ENCODE measurements around the gene CHURC1.
A peak's percentile ranks its signal among the peaks of the same experiment; 100 is the strongest.

The CHURC1 gene

GRCh38 chr14:64958743-64959142, 44.5 kb downstream of the CHURC1 start:
- DNase-seq, result no peak

- peak; percentile 57 for DNase-seq
Measured at GRCh38 chr14:64960762-64961276, 46.6 kb downstream of the CHURC1 start.

GRCh38 chr14:64963611-64964010, 49.4 kb downstream of the CHURC1 start:
- DNase-seq, result no peak

GRCh38 chr14:64965356-64966000, 51.2 kb downstream of the CHURC1 start:
- no peak for DNase-seq

- DNase-seq, result peak; percentile 31
Measured at GRCh38 chr14:64966976-64967375, 52.7 kb downstream of the CHURC1 start.

- DNase-seq, result no peak
Measured at GRCh38 chr14:64968167-64968566, 53.9 kb downstream of the CHURC1 start.

GRCh38 chr14:64968651-64969050, 54.4 kb downstream of the CHURC1 start:
- DNase-seq, result no peak

- no peak for DNase-seq
Measured at GRCh38 chr14:64970041-64970440, 55.8 kb downstream of the CHURC1 start.

GRCh38 chr14:64970776-64971477, 56.7 kb downstream of the CHURC1 start:
- no peak for DNase-seq

GRCh38 chr14:64971491-64971942, 57.3 kb downstream of the CHURC1 start:
- DNase-seq, result no peak

- no peak for DNase-seq
Measured at GRCh38 chr14:64971943-64972791, 57.9 kb downstream of the CHURC1 start, which contains the start of gene RAB15. TSS of gene RAB15 (minus strand) at chr14:64972336. CDS start at chr14:64972076, 260 bp downstream.

GRCh38 chr14:64973026-64973442, 58.8 kb downstream of the CHURC1 start:
- no peak for DNase-seq

- DNase-seq, result no peak
Measured at GRCh38 chr14:64973826-64974225, 59.6 kb downstream of the CHURC1 start.

GRCh38 chr14:64974563-64974962, 60.3 kb downstream of the CHURC1 start:
- no peak for DNase-seq

- no peak for DNase-seq
Measured at GRCh38 chr14:64979336-64980074, 65.2 kb downstream of the CHURC1 start.

GRCh38 chr14:64983439-64984310, 69.4 kb downstream of the CHURC1 start:
- no peak for DNase-seq

Measured in NCI-H510A (cell line).